Activated CD4-positive, CD25-positive, alpha-beta regulatory T cell treated with anti-CD3 and anti-CD28 coated beads, Interleukin-2, amount 50 U/mL, for 24 hours (primary cell): ENCODE measurements around the gene ADAP1.
"Not testable (repeated sequence)": the region's sequence is repeated elsewhere in the genome, so short reads cannot be mapped to it uniquely, and the experiment has no call there.

ENCODE experiments used
- ATAC-seq, 2 donors: fragments of 150-1000 bp; cut with Tn5 transposase; one replicate each; pipeline ENCODE4 v1.10.0; 2021; ENCODE audit warnings: mild to moderate bottlenecking in 1 of 2, moderate library complexity in 1 of 2

ADAP1 gene

GRCh38 chr7:957418-958220 lies 3.1 kb upstream of the ADAP1 start:
- ATAC-seq: no peak

- no peak for ATAC-seq
These were observed 1.6 kb upstream of the ADAP1 start for GRCh38 chr7:956031-956430.

- ATAC-seq: peak; percentile 15 to 30
These were observed 743 bp downstream of the ADAP1 start for GRCh38 chr7:953547-954327.

- ATAC-seq: no peak
These were observed 1.7 kb downstream of the ADAP1 start for GRCh38 chr7:952548-953441.

- no peak for ATAC-seq
These were observed 2.5 kb downstream of the ADAP1 start for GRCh38 chr7:951881-952547.

- ATAC-seq: no peak
These were observed 5.2 kb downstream of the ADAP1 start for GRCh38 chr7:949021-949934.

GRCh38 chr7:947391-948210 lies 6.9 kb downstream of the ADAP1 start:
- no peak for ATAC-seq

GRCh38 chr7:946256-946996 lies 8.1 kb downstream of the ADAP1 start:
- no peak for ATAC-seq

- no peak for ATAC-seq
These were observed 8.8 kb downstream of the ADAP1 start for GRCh38 chr7:945556-946255.

GRCh38 chr7:945147-945555 lies 9.3 kb downstream of the ADAP1 start:
- ATAC-seq: no peak

- ATAC-seq: no peak
These were observed 9.7 kb downstream of the ADAP1 start for GRCh38 chr7:944744-945143.

GRCh38 chr7:943793-944192 lies 10.7 kb downstream of the ADAP1 start:
- not testable (repeated sequence) for ATAC-seq

- peak in 1 of 2 donors; percentile 46 for ATAC-seq
These were observed 13.7 kb downstream of the ADAP1 start for GRCh38 chr7:940599-941408.

- ATAC-seq: no peak
These were observed 14.6 kb downstream of the ADAP1 start for GRCh38 chr7:939843-940242.

GRCh38 chr7:938546-939185 lies 15.8 kb downstream of the ADAP1 start:
- no peak for ATAC-seq

GRCh38 chr7:937856-938484 lies 16.5 kb downstream of the ADAP1 start:
- ATAC-seq: no peak
